BJ (cell line): ENCODE data around the gene STK16. TPM values are rescaled to one million over a fixed set of nuclear protein-coding genes. Genes with fewer than 3 reads are reported as not detected.

ENCODE experiments used
- CTCF ChIA-PET: fragments of 350-600 bp; formaldehyde crosslinking; extraction: SDS; loops from one replicate; lab custom pipeline; 2021; ENCODE audit warnings: antibody characterized with exemption, inconsistent platforms; lab: Yijun Ruan, JAX
- POLR2A ChIA-PET: fragments of 300-600 bp; sonication (Branson Sonifier 250); formaldehyde crosslinking; extraction: SDS; loops from one replicate; lab custom pipeline; 2021; ENCODE audit warnings: antibody characterized with exemption; lab: Charles Lee
- DNase-seq: peaks from one replicate; pipeline ENCODE4 v3.0.0-alpha.2; 2011; ENCODE audit warnings: low read depth
- H3K27me3 ChIP-seq: 2 replicates; pipeline ENCODE4 v1.6.0; 2011; ENCODE audit warnings: low read length; ENCODE audit not compliant: control insufficient read depth, insufficient read depth
- H3K36me3 ChIP-seq: 2 replicates; pipeline ENCODE4 v1.5.1; 2011; ENCODE audit warnings: low read length; ENCODE audit not compliant: control insufficient read depth, insufficient read depth
- H3K4me3 ChIP-seq: 2 replicates; pipeline ENCODE4 v1.5.1; 2011; ENCODE audit warnings: low read depth, mild to moderate bottlenecking, control low read depth, low read length
- polyA plus RNA-seq: library from polyadenylated mRNA; depleted of rRNA; stranded (reverse); fragments of >200 nt; gene quantifications from 2 replicates; pipeline ENCODE4 v1.2.3, GENCODE V29; 2011
- TF ChIP-seq, protein P1 (sequence below): IDR thresholded peaks from 2 replicates; pipeline ENCODE4 v1.5.1; 2011; ENCODE audit warnings: low read depth, mild to moderate bottlenecking, control low read depth, inconsistent platforms, low read length, moderate library complexity; ENCODE audit not compliant: insufficient read depth

The STK16 gene
- polyA plus RNA-seq, 1 experiment: 64.2 TPM

DNA sequence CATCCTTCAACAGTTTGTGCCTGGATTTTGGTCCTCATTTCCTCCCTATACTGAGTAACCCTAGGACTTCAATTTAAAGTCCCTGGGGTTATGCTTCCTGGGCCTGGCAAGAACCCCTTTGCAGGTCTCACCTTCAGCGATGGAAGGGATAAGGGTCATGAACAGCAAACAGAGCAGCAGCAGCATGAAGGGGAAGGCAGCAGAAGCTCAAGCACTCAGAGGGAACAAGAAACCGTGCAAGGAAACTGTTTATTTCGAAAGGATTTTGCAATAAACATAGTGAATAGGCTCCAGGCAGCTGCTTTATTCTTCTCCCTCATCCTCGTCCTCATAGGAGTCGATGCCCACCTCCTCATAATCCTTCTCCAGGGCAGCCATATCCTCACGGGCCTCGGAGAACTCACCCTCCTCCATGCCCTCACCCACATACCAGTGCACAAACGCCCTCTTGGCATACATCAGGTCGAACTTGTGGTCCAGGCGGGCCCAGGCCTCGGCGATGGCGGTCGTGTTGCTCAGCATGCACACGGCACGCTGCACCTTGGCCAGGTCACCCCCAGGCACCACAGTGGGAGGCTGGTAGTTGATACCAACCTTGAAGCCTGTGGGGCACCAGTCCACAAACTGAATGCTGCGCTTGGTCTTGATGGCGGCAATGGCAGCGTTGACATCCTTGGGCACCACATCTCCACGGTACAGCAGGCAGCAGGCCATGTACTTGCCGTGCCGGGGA lies 4.9 kb downstream of the STK16 start:
- no peak for DNase-seq
- no peak overlapping the region for H3K4me3 ChIP-seq
- POLR2A ChIA-PET: interaction anchor here (1.4 kb wide), 1 partner anchor 29 kb away, joined by 5 read pairs; the partner anchor contains the start of gene DNAJB2

DNA sequence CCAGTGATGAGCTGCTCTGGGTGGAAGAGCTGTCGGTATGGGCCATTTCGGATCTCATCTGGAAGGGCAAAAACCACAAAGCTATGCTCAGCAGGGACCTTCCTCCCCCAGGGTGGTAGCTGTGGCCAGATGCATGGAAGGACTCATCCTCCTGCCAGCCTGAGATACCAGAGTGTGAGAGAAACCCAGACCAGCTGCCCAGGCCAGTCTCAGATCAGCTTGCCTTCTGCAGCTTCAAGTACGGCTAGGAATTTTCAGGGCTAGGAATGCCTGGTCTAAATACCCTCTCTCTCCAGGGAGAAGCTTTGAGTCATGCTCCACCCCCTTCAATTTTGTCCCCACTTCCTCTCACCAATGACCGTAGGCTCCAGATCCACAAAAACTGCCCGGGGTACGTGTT lies 6.4 kb downstream of the STK16 start:
- CTCF ChIA-PET: interaction anchor here (0.9 to 9.5 kb wide), 6 partner anchors 10 to 137 kb away, joined by 3 to 61 read pairs (median 5); partner anchors contain the start of genes DNAJB2 and DNPEP
- H3K4me3 ChIP-seq: no peak overlapping the region
- H3K36me3 ChIP-seq: peaks cover 10% of the 10 kb centered on the region
- DNase-seq: no peak
- peaks cover 3% of the 10 kb centered on the region for H3K27me3 ChIP-seq
- POLR2A ChIA-PET: no interaction called here
- TF ChIP-seq, protein P1, sequence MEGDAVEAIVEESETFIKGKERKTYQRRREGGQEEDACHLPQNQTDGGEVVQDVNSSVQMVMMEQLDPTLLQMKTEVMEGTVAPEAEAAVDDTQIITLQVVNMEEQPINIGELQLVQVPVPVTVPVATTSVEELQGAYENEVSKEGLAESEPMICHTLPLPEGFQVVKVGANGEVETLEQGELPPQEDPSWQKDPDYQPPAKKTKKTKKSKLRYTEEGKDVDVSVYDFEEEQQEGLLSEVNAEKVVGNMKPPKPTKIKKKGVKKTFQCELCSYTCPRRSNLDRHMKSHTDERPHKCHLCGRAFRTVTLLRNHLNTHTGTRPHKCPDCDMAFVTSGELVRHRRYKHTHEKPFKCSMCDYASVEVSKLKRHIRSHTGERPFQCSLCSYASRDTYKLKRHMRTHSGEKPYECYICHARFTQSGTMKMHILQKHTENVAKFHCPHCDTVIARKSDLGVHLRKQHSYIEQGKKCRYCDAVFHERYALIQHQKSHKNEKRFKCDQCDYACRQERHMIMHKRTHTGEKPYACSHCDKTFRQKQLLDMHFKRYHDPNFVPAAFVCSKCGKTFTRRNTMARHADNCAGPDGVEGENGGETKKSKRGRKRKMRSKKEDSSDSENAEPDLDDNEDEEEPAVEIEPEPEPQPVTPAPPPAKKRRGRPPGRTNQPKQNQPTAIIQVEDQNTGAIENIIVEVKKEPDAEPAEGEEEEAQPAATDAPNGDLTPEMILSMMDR: no peak

More for the DNA sequence above, 4.9 kb downstream of the STK16 start:
- peaks cover 10% of the 10 kb centered on the region for H3K36me3 ChIP-seq
- TF ChIP-seq, protein P1: no peak
- CTCF ChIA-PET: interaction anchor here (0.9 to 9.5 kb wide), 7 partner anchors 20 to 79 kb away, joined by 3 to 61 read pairs (median 6); partner anchors contain the start of genes CNPPD1 and DNAJB2
- no peaks in the 10 kb centered on the region for H3K27me3 ChIP-seq

DNA sequence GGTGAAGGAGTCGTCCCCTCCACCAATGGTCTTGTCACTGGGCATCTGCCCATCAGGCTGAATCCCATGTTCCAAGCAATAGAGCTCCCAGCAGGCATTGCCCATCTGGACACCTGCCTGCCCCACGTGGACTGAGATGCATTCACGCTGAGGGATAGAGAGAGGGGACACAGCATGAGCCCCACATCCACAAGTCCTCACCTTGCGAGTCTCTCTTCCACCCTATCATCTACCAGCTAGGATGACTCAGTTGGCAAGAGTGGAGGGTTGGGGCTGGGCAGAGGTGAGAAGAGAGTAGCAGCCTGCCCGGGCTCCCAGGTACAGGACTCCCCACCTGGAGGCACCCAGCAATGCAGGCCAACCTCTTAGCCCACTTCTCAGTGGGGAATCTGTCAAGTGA lies 6.8 kb downstream of the STK16 start:
- peaks cover 10% of the 10 kb centered on the region for H3K36me3 ChIP-seq
- CTCF ChIA-PET: interaction anchor here (0.9 to 9.5 kb wide), 8 partner anchors 10 to 278 kb away, joined by 3 to 61 read pairs (median 4); partner anchors contain the start of genes ANKZF1, DNAJB2 and DNPEP
- TF ChIP-seq, protein P1: no peak
- H3K27me3 ChIP-seq: peaks cover 3% of the 10 kb centered on the region
- POLR2A ChIA-PET: no interaction called here
- H3K4me3 ChIP-seq: no peak overlapping the region
- DNase-seq: no peak

DNA sequence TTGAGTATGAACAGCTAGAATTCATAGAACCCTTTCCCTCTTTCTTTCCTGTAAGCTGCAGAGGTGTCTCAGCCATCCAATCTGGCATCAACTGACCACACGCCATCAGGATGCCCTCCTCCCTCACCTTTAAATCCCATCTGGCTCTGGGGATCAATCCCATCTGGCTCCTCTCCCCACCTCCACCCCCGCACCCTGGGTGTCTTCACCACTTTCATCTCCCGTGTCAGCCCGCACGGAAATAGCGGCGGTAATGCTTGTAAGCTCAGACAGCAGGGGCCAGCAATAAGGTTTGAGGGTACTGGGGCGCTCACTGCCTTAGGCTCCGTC lies 7.3 kb downstream of the STK16 start:
- peaks cover 9% of the 10 kb centered on the region for H3K36me3 ChIP-seq
- POLR2A ChIA-PET: interaction anchor here (0.6 kb wide), 2 partner anchors 25 to 47 kb away, joined by 5 to 7 read pairs; no protein-coding TSS in a partner anchor
- peaks cover 3% of the 10 kb centered on the region for H3K27me3 ChIP-seq
- no peak for DNase-seq
- TF ChIP-seq, protein P1: no peak
- CTCF ChIA-PET: interaction anchor here (0.6 to 9.5 kb wide), 7 partner anchors 9 to 511 kb away, joined by 3 to 61 read pairs (median 5); partner anchors contain the start of genes ANKZF1 and DNAJB2
- H3K4me3 ChIP-seq: peak overlapping the region; percentile 52
